CD4-positive, alpha-beta T cell treated with Interleukin-15 for 4 hours (primary cell): Measurements from ENCODE around the gene VIP.
"Not testable (repeated sequence)": the region's sequence is repeated elsewhere in the genome, so short reads cannot be mapped to it uniquely, and the experiment has no call there.

ENCODE experiments used
- DNase-seq: peaks from one replicate; pipeline ENCODE4 v3.0.0-alpha.2; 2020; ENCODE audit warnings: low spot score

VIP gene

GRCh38 chr6:152750694-152751093 lies at the start of gene VIP:
Gene VIP, plus strand, starts transcription at chr6:152750797. Its CDS starts 1,381 bp downstream, at chr6:152752178.
- no peak for DNase-seq

- no peak for DNase-seq
Measured at GRCh38 chr6:152701081-152701862, 49.3 kb upstream of the VIP start.

- DNase-seq, result no peak
Measured at GRCh38 chr6:152701863-152702401, 48.7 kb upstream of the VIP start.

GRCh38 chr6:152703750-152704149 lies 46.8 kb upstream of the VIP start:
- DNase-seq, result not testable (repeated sequence)

- no peak for DNase-seq
Measured at GRCh38 chr6:152705327-152705726, 45.3 kb upstream of the VIP start.

- DNase-seq, result no peak
Measured at GRCh38 chr6:152716322-152716721, 34.3 kb upstream of the VIP start.

GRCh38 chr6:152720974-152721373 lies 29.6 kb upstream of the VIP start:
- no peak for DNase-seq

GRCh38 chr6:152721956-152722355 lies 28.6 kb upstream of the VIP start:
- DNase-seq, result no peak

GRCh38 chr6:152723398-152723797 lies 27.2 kb upstream of the VIP start:
- no peak for DNase-seq

- no peak for DNase-seq
Measured at GRCh38 chr6:152726313-152726712, 24.3 kb upstream of the VIP start.

- no peak for DNase-seq
Measured at GRCh38 chr6:152727507-152727906, 23.1 kb upstream of the VIP start.

- DNase-seq, result no peak
Measured at GRCh38 chr6:152734630-152735029, 16.0 kb upstream of the VIP start.

GRCh38 chr6:152736687-152737273 lies 13.8 kb upstream of the VIP start:
- DNase-seq, result no peak

GRCh38 chr6:152745509-152746171 lies 5.0 kb upstream of the VIP start:
- DNase-seq, result no peak

- no peak for DNase-seq
Measured at GRCh38 chr6:152746172-152746553, 4.4 kb upstream of the VIP start.

GRCh38 chr6:152748843-152749242 lies 1.8 kb upstream of the VIP start:
- no peak for DNase-seq

- no peak for DNase-seq
Measured at GRCh38 chr6:152749336-152749735, 1.3 kb upstream of the VIP start.

GRCh38 chr6:152765331-152765730 lies 14.7 kb downstream of the VIP start:
- no peak for DNase-seq

GRCh38 chr6:152769159-152769558 lies 18.6 kb downstream of the VIP start:
- no peak for DNase-seq

GRCh38 chr6:152769993-152770392 lies 19.4 kb downstream of the VIP start:
- DNase-seq, result no peak

GRCh38 chr6:152771061-152771687 lies 20.6 kb downstream of the VIP start:
- no peak for DNase-seq

GRCh38 chr6:152775428-152775827 lies 24.8 kb downstream of the VIP start:
- DNase-seq, result no peak

GRCh38 chr6:152776833-152777232 lies 26.2 kb downstream of the VIP start:
- DNase-seq, result no peak
